GM12872 (cell line): ENCODE data around the gene PABPC4L.

Experiments used
- TF ChIP-seq, protein P1 (sequence below): IDR thresholded peaks from 3 replicates; pipeline ENCODE4 v1.5.1; 2011; ENCODE audit warnings: low read depth, mild to moderate bottlenecking, low read length, moderate library complexity; ENCODE audit not compliant: insufficient read depth

Gene PABPC4L

DNA sequence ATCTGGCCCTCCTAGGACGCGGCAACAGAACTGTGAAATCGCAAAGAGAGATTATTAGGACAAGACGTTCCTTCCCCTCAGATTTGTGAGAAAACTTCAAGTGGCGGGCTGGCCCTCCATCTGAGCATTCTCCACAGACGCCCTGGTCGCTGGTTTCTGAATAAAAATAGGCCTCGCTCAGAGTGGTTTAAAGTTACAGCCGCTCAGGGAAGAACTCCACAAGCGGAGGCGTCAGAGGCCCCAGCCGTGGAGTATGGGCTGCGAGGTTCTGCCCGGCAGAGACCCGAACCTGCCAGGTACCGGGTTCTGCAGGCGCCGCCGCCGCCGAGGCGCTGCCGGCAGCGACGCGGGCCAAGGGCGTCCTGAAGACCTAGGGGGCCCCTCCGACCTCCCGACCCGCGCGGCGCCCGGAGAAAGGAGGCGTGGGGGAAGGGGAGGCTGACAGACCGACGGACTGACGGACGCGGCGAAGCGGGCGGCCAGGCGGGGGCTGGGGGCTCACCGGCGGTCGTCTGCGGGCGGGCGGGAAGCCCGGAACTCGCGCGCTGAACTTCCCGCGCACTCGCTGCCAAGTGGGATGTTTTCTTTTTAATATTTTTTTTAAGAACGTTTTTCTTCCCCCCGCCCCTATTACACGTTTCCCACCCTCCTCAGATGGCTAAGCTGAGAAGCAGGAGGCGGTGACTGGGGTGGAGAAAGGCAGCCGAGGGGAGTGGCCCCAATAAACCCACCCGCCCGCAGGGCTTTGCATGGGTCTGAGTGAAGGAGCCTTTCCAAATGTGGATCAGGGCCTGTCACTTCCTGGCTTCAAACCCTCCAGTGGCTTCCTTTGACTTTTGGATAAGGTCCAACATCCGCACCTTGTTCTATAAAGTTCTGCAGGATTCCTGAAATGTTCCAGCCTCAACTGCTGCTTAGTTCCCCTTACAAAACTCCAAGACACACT is at the start of gene PABPC4L:
Gene PABPC4L (minus strand): TSS at position 574 of the 946 bp plus-strand sequence. CDS start 770 bp downstream, outside the sequence.
- TF ChIP-seq, protein P1, sequence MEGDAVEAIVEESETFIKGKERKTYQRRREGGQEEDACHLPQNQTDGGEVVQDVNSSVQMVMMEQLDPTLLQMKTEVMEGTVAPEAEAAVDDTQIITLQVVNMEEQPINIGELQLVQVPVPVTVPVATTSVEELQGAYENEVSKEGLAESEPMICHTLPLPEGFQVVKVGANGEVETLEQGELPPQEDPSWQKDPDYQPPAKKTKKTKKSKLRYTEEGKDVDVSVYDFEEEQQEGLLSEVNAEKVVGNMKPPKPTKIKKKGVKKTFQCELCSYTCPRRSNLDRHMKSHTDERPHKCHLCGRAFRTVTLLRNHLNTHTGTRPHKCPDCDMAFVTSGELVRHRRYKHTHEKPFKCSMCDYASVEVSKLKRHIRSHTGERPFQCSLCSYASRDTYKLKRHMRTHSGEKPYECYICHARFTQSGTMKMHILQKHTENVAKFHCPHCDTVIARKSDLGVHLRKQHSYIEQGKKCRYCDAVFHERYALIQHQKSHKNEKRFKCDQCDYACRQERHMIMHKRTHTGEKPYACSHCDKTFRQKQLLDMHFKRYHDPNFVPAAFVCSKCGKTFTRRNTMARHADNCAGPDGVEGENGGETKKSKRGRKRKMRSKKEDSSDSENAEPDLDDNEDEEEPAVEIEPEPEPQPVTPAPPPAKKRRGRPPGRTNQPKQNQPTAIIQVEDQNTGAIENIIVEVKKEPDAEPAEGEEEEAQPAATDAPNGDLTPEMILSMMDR = no peak

DNA sequence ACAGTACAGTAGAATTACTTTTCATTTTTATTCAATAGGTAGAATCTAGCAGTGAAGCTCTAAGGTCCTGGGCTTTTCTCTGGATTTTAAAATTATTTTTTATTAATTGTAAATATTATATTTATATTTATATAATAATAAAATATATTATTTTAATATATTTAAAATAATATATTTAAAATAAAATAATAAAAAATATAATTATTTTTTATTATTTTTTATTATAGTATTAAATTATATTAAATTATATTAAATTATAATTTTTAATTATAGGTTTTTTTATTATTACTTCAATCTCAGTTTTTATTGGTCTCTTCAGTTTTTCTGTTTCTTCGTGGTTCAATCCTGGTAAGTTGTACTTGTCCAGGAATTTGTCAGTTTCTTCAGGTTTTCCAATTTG is 49.7 kb upstream of the PABPC4L start:
- TF ChIP-seq, protein P1 = no peak

DNA sequence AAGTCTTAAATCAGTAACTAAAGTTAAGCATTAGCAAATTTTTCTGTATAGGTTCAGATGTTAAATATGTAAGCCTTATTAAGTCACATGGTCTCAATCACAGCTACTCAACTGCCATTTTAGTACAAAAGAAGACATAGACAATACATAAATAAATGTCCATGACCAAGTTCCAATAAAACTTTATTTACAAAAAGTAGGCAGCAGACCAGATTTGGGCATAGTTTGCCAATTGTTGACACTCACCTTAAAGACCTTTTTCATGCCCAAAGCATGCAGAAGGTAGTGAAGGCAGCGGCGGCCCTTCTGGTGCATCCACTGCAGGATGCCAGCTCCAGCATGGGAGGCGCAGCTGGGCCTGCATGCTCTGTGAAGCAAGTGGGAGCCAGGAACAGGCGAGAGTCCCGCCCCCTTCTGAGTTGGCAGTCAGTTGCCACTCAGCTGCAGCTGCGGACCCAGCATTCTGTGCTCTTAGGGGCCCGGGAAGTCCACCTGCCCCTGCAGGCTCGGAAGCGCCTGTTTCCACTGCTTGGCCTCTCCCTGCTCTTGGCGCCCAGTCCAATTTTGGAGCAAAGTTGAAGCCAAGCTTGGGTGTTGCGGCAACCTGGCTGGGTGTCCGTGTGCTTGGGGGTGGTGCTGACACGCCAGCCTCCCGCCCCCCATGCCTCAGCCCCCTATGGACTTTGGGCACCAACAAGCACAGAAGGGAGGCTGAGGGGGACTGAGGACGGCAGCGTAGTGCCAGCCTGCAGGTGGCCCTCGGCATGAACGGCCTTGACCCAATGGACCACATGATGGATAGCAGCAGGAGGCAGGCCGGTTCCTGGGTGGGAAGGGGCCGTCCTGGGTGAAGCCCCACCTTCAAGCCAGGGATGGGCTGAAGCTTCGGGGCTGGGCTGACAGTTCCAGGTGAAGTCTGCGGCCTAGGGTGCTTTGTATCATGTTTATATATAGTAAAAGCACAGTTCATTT is 42.4 kb upstream of the PABPC4L start:
- TF ChIP-seq, protein P1 = no peak

DNA sequence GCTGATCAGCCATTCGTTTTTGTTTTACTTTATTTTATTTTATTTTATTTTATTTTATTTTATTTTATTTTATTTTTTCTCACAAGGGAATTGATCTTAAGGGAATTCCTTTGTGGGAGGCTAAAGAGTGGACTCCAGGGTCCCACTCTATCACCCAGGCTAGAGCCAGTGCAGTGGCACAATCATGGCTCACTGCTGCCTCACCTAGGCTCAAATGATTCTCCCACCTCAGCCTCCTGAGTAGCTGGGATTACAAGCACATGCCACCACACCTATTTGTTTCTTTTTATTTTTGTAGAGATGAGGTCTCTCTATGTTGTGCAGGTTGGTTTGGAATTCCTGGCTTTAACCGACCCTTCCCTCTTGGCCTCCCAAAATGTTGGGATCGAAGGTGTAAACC is 17.5 kb upstream of the PABPC4L start:
- TF ChIP-seq, protein P1 = no peak

DNA sequence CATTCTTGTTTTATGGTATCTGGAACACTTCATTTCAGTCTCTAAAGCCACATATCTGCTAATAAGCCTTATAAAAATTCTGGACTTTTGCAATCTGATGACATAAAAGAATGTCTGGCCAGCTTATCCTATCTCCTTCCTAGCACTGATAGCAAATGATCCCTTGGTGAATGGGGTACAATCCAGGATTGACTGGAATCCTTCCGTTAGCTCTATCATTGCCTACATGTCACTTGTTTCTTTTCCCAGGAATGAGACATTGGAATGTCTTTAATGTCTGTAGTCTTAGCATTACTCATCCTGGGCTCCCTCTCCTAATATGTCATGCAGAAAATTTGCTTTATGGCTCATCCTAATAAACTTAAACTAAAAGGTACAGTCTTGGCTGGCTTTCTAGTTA is 14.8 kb upstream of the PABPC4L start:
- TF ChIP-seq, protein P1 = no peak

DNA sequence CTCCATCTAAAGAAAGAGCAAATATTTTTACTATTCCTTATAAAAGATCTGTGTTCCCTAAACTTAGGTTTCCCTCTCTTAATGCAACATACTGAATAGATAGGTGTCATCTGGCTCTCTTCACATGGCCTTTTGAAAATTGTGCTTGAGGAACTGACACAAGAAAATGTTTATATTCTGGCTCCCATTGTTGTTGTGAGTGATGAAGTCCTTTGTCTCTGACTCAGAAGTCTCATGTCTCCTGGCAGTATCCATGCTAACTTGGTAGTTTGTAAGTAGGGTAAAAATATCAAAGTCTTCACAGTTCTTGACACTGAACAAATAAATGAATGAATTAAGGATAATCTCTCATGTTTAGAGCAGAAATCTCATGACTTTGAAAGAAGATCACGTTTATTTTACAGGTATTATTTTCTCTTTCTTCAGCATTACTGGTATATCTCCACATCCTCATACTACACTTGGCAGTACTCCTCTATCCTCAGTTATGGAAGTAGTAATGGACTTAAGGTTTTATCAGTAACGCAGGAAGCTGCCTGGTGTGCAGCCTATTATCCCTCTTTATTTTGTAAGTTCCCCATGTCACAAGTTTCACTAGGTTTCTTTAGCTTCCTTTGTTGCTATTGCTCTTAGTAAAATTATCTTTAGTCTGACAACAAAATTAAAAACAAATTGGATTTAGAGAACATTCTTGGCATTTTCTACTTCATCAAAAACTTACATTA is 14.2 kb upstream of the PABPC4L start:
- TF ChIP-seq, protein P1 = no peak
